Retinal pigment epithelial cell (primary cell): ENCODE measurements around the gene TLE5.

Experiments
- DNase-seq: peaks from one replicate; pipeline ENCODE4 v3.0.0-alpha.2; 2010; ENCODE audit warnings: low read depth
- H3K4me3 ChIP-seq: 2 replicates; pipeline ENCODE4 v1.5.1; 2011; ENCODE audit warnings: mild to moderate bottlenecking, low read length, control low read depth, moderate library complexity
- TF ChIP-seq, protein P1 (sequence below): conservative IDR thresholded peaks from 2 replicates; pipeline ENCODE4 v1.5.1; 2011; ENCODE audit warnings: low read depth, low read length, control low read depth, inconsistent platforms

TLE5 gene

DNA sequence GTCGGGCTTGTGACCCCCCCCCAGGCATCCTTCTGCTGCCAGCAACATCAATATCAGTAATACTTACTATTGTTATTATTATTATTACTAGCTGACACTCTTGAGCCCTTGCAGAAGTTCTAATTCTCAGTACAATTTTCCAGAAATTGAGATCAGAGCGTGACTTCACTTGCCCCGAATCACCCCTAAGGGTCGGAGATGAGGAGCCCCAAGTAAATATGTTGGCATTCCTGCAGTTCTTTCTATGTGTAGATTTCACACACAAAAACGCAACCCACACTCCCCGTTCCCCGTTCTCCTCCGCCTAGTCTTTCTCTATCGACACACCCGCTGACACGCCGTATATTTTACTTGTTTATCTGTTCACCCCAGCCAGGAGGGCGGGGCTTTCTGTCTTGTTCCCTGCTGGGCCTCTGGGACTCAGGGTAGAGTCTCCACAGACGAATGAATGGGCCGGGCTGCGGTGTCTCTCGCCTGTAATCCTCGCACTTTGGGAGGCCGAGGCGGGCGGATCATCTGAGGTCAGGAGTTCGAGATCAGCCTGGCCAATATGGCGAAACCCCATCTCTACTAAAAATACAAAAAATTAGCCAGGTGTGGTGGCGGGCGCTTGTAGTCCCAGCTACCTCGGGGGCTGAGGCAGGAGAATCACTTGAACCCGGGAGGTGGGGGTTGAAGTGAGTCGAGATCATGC is 14.7 kb downstream of the TLE5 start:
- no peak for DNase-seq
- H3K4me3 ChIP-seq: no peak overlapping the region
- TF ChIP-seq, protein P1, sequence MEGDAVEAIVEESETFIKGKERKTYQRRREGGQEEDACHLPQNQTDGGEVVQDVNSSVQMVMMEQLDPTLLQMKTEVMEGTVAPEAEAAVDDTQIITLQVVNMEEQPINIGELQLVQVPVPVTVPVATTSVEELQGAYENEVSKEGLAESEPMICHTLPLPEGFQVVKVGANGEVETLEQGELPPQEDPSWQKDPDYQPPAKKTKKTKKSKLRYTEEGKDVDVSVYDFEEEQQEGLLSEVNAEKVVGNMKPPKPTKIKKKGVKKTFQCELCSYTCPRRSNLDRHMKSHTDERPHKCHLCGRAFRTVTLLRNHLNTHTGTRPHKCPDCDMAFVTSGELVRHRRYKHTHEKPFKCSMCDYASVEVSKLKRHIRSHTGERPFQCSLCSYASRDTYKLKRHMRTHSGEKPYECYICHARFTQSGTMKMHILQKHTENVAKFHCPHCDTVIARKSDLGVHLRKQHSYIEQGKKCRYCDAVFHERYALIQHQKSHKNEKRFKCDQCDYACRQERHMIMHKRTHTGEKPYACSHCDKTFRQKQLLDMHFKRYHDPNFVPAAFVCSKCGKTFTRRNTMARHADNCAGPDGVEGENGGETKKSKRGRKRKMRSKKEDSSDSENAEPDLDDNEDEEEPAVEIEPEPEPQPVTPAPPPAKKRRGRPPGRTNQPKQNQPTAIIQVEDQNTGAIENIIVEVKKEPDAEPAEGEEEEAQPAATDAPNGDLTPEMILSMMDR: no peak

DNA sequence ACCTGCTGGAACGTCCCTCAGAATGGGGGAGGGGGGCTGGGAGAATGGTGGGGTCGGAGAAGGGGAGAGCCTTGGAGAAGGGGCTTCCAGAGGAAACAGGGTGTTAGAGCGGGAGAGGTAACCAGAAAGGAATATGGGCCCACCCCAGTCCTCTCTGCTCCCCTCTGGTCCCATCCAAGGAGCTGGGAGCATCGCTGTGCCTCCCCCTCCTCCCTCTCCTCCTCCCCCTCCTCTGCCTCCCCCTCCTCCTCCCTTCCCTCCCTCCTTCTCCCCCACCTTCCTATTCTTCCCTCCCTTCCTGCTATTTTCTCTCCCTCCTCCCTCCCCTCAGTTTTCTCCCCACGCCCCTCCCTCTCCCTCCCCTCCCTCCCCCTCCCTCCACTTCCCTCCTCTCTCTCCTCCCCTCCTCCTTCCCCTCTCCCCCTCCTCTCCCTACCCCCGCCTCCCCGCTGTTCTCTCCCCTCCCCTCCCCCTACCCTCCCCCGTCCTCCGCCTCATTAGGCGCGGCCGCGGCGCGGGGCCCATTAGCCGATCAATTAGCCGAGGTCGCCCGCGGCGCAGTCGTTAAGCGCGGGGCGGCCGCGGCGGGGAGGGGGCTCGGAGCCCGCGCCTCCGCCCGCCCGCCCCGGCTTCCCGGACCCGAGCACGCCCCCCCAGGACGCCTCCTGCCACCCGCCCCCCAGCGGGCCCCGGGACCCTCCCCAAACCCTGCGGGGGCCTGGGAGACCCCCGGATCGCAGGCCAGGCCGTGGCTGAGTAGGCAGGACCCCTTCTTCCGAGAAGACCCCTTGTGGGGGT is 15.4 kb downstream of the TLE5 start:
- TF ChIP-seq, protein P1: no peak
- DNase-seq: no peak
- H3K4me3 ChIP-seq: no peak overlapping the region

DNA sequence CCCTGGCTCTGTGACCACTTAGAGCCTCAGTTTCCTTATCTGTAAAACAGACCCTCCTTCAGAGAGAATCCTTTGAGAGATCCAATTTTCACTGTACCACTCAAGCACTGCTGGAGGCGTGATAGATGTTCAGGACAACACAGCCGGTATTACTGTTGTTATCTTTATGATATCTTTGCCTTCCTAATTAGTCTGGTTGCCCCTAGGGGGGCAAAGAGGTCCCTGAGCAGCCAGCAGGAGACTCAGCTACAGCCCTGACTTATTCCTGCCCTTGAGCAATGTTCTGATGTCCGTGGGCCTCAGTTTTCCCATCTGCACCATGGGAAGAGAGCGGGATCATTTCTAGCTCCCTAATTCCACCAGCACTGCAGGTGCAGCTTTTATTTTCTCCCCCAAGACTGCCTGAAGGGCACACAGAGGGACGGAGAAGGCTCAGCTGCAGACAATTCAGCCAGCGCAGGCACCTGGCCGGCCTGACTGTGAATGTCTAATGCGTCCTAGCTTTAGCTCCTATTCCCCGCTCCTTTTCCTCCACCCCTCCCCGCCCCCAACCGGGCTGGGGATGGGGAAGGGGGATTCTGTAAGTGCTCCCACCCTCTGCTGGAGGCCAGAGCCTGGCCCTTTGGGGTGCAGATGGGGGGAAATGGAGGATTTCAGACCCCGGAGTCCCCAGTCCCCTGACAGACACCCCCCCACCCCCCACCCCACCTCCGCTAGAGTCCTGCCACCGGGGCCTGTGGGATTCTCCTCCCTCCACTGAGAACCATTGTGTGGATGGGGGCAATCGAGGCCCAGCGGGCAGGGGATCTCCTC is 16.2 kb downstream of the TLE5 start:
- TF ChIP-seq, protein P1: no peak
- DNase-seq: no peak
- no peak overlapping the region for H3K4me3 ChIP-seq

DNA sequence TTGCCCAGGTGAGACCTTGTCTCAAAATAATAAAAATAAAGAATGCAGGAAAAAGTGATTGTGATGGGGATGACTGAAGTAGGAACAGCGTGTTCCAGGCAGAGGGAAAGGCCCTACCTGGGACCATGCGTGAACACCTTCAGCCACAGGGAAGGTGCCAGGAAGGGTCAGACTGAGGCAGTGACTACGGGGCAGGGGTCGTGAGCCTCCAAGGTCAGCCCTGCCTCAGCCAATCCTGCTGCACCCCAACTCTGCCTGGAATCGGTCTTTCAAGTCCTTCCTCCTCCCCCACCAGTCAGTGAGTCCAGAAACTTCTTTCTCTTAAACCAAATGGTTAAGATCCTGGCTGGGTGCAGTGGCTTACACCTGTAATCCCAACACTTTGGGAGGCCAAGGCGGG is 17.1 kb downstream of the TLE5 start:
- H3K4me3 ChIP-seq: no peak overlapping the region
- DNase-seq: no peak
- TF ChIP-seq, protein P1: no peak

DNA sequence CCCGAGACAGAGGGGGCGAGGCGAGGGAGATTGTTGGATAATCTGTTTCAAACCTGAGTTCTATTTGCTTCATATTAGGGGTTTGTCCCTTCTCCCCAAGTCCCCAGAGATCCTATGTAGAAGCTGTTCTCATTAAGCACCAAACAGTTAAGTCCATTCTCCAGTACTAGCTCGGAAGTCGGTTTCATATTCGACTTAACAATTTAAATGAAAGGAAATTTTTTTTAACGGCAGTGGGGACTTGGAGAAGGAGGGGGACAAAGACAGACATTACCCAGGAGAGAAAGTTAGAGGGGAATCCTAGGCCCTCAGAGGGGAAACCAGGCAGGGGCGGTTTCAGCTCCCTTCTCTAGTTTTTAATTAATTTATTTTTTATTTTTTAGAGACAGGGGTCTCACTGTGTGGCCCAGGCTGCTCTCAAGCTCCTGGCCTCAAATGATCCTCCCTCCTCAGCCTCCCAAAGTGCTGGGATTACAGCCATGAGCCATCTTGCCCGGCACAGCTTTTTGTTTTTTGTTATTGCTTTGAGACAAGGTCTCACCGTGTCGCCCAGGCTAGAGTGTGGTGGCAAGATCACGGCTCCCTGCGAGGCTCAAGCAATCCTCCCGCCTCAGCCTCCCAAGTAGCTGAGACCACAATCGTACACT is 19.6 kb downstream of the TLE5 start:
- H3K4me3 ChIP-seq: no peak overlapping the region
- TF ChIP-seq, protein P1: no peak
- no peak for DNase-seq

DNA sequence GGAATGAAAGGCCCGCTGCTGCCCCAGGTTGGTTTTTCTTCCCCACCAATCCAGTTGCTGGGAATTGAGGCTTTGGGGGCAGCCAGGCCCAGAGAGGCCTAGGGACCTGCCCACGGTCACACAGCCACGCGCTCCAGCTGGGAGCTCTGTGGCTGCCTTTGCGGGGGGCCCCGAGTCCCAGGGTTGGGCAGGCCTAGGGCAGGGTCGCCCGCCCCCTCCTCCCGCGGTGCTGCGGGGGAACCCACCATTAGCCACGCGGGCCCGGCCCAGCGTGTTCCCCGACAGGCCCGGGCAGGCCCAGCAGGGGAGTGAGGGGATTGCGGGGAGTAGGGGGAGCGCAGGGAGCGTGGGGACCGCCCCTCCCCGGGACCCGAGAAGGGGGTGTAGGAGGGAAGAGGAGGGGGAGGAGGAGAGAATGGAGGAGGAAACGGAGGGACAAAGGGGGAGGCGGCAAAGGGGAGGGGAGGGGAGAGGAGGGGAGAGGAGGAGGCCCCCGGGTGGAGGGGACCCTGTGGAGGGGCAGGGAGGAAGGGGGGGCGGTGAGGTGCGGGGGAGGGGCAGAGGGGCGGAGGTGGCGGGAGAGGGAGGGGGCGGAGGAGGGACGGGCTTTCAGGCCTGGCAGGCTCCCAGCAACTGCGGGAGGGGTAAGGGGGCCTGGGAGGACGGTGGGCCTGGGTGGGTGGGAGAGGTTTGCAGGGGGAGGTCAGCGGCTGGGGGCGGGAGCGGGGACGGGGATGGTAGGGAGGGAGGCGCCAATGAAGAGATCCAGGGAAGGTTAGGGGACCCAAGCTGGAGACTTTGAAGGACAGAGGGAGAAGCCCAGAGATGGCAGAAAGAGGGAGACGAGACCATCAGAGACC is 20.3 kb downstream of the TLE5 start:
- H3K4me3 ChIP-seq: no peak overlapping the region
- TF ChIP-seq, protein P1: no peak
- no peak for DNase-seq
